Endothelial cell of umbilical vein (primary cell): ENCODE data around the gene DLGAP4. TPM values are rescaled to one million over a fixed set of nuclear protein-coding genes. Genes with fewer than 3 reads are reported as not detected.

Source experiments
- BruUV-seq: library from RNA; stranded (reverse); fragments of 400-500 nt; replicated peaks from 2 replicates; lab custom pipeline; 2021; lab: Mats Ljungman, UMichigan
- CTCF ChIA-PET: fragments of 300-600, 350-600 bp; sonication (Branson Sonifier 250); formaldehyde crosslinking; loops from one replicate; lab custom pipeline; 2021; ENCODE audit warnings: antibody characterized with exemption, inconsistent platforms; lab: Charles Lee
- POLR2A ChIA-PET: fragments of 300-600, 350-600 bp; sonication (Branson Sonifier 250); formaldehyde crosslinking; loops from one replicate; lab custom pipeline; 2021; ENCODE audit warnings: antibody characterized with exemption, inconsistent platforms; lab: Charles Lee
- DNase-seq: peaks from one replicate; pipeline ENCODE4 v3.0.0-alpha.2; 2011; ENCODE audit warnings: low read depth, low spot score
- FAIRE-seq: peaks from 2 replicates; lab custom pipeline; 2011; peaks lifted over from hg19 to GRCh38; lab: Jason Lieb, UNC
- H2AFZ ChIP-seq: 2 replicates; pipeline ENCODE4 v1.6.0; 2012; ENCODE audit warnings: low read depth, low read length, control low read depth, inconsistent platforms
- H3K27ac ChIP-seq: 2 replicates; pipeline ENCODE4 v1.5.1; 2011; ENCODE audit warnings: low read depth, mild to moderate bottlenecking, control low read depth, low read length, moderate library complexity; ENCODE audit not compliant: insufficient read depth
- H3K27me3 ChIP-seq, 2 experiments: 2 replicates each; pipeline versions ENCODE4 v1.6.0 to v1.6.1; 2011; ENCODE audit warnings: low read length in 2 of 2, mixed read lengths in 1 of 2; ENCODE audit not compliant: control insufficient read depth in 2 of 2, insufficient read depth in 2 of 2
- H3K36me3 ChIP-seq, 2 experiments: 2 replicates in 1 of 2; 3 replicates in 1 of 2; pipeline ENCODE4 v1.5.1; 2011; ENCODE audit warnings: low read length in 2 of 2, mild to moderate bottlenecking in 1 of 2, moderate library complexity in 1 of 2; ENCODE audit not compliant: control insufficient read depth in 2 of 2, insufficient read depth in 2 of 2; ENCODE audit errors: extremely low read depth in 1 of 2
- H3K4me1 ChIP-seq: 3 replicates; pipeline ENCODE4 v1.5.1; 2011; ENCODE audit warnings: mild to moderate bottlenecking, low read length; ENCODE audit not compliant: control insufficient read depth, insufficient read depth; ENCODE audit errors: extremely low read depth
- H3K4me2 ChIP-seq: 2 replicates; pipeline ENCODE4 v1.6.1; 2011; ENCODE audit warnings: low read length, control low read depth, mixed read lengths; ENCODE audit not compliant: insufficient read depth
- H3K4me3 ChIP-seq, 3 experiments: fragments of 200-600 bp in 1 of 3; sonication (generic), shearing (Covaris generic) in 1 of 3; replicated peaks in 1 of 3; 2 replicates each; pipeline ENCODE4 v1.5.1; 2011 to 2016; ENCODE audit warnings: control low read depth in 3 of 3, low read length in 3 of 3, mild to moderate bottlenecking in 2 of 3, inconsistent platforms in 1 of 3, low read depth in 1 of 3, moderate library complexity in 1 of 3; ENCODE audit not compliant: insufficient read depth in 1 of 3
- H3K79me2 ChIP-seq: 2 replicates; pipeline ENCODE4 v1.6.0; 2012; ENCODE audit warnings: low read length, inconsistent platforms; ENCODE audit not compliant: control insufficient read depth, insufficient read depth
- H3K9ac ChIP-seq: replicated peaks from 2 replicates; pipeline ENCODE3; 2011; ENCODE audit warnings: low read length, control low read depth; ENCODE audit not compliant: insufficient read depth; ENCODE audit errors: extremely low read depth
- H3K9me1 ChIP-seq: replicated peaks from 3 replicates; pipeline ENCODE4 v1.6.0; 2011; ENCODE audit warnings: mild to moderate bottlenecking, low read length; ENCODE audit not compliant: control insufficient read depth, insufficient read depth; ENCODE audit errors: extremely low read depth
- H3K9me3 ChIP-seq: replicated peaks from 2 replicates; pipeline ENCODE4 v1.5.1; 2012; ENCODE audit warnings: low read length, inconsistent platforms; ENCODE audit not compliant: control insufficient read depth, insufficient read depth
- H4K20me1 ChIP-seq: replicated peaks from 2 replicates; pipeline ENCODE3; 2011; ENCODE audit warnings: mild to moderate bottlenecking, low read length; ENCODE audit not compliant: control insufficient read depth, insufficient read depth; ENCODE audit errors: extremely low read depth
- CTCF ChIP-seq, 2 donors: IDR thresholded peaks; 1 replicate in 1 of 2; 2 replicates in 1 of 2; pipeline ENCODE4 v1.5.1; 2011; ENCODE audit warnings: low read length in 2 of 2, mild to moderate bottlenecking in 2 of 2, moderate library complexity in 2 of 2, control low read depth in 1 of 2, inconsistent platforms in 1 of 2, low read depth in 1 of 2; ENCODE audit not compliant: insufficient read depth in 1 of 2; ENCODE audit errors: extremely low read depth in 1 of 2
- EZH2 ChIP-seq: IDR thresholded peaks from 2 replicates; pipeline ENCODE4 v1.6.1; 2012; ENCODE audit warnings: borderline replicate concordance, low read depth, mild to moderate bottlenecking, moderate library complexity, low read length, inconsistent platforms; ENCODE audit not compliant: severe bottlenecking
- FOS ChIP-seq: IDR thresholded peaks from 2 replicates; pipeline ENCODE4 v1.6.1; 2011; ENCODE audit warnings: mild to moderate bottlenecking, low read length, moderate library complexity, borderline replicate concordance; ENCODE audit not compliant: insufficient read depth
- GATA2 ChIP-seq: IDR thresholded peaks from 2 replicates; pipeline ENCODE4 v1.7.0; 2011; ENCODE audit warnings: low read depth, mild to moderate bottlenecking, moderate library complexity, mixed read lengths, low read length; ENCODE audit not compliant: insufficient read length, insufficient read depth
- JUN ChIP-seq: IDR thresholded peaks from 2 replicates; pipeline ENCODE4 v1.6.1; 2011; ENCODE audit warnings: borderline replicate concordance, low read depth; ENCODE audit not compliant: insufficient read length, insufficient read depth
- MYC ChIP-seq: IDR thresholded peaks from one replicate; pipeline ENCODE4 v1.6.1; 2011; ENCODE audit warnings: mild to moderate bottlenecking, low read depth, low read length
- POLR2A ChIP-seq: IDR thresholded peaks from 2 replicates; pipeline ENCODE4 v1.6.1; 2012; ENCODE audit warnings: low read depth, mild to moderate bottlenecking, control low read depth, low read length
- POLR2AphosphoS5 ChIP-seq: IDR thresholded peaks from 2 replicates; pipeline ENCODE4 v1.6.1; 2012; ENCODE audit warnings: low read depth, mild to moderate bottlenecking, control low read depth, low read length, moderate library complexity; ENCODE audit not compliant: insufficient read depth
- dilution Hi-C: fragments of 300-500 bp; cut with MboI; formaldehyde crosslinking; loops from one replicate; pipeline ENCODE4 v1.15.0; 2019; ENCODE audit warnings: low sequenced_read_pairs; ENCODE audit not compliant: extremely low pct_ligation_motif_present
- intact Hi-C: fragments of 100-400 bp; cut with micrococcal nuclease; formaldehyde crosslinking; loops from one replicate; pipeline ENCODE4 v1.10.0; 2022
- polyA plus RNA-seq, 4 experiments: library from polyadenylated mRNA; depleted of rRNA in 3 of 4; stranded (reverse) in 3 of 4; unstranded in 1 of 4; fragments of >200 nt; gene quantifications; 2 replicates each; pipeline versions ENCODE4 v1.2.1 to v1.2.3, GENCODE V29; 2011 to 2012; ENCODE audit warnings: missing spikeins in 1 of 4
- total RNA-seq: library from RNA; stranded (reverse); gene quantifications from 2 replicates; pipeline ENCODE4 v1.2.3, GENCODE V29; 2021
- TF ChIP-seq, protein P1 (sequence below): IDR thresholded peaks from 2 replicates; pipeline ENCODE4 v1.6.1; 2011; ENCODE audit not compliant: insufficient read depth, insufficient read length

Gene DLGAP4
- total and polyA plus RNA-seq, 2 donors (not counting 3 experiments of a cell fraction or from before 2014, with no cell fraction given), result 57.5 to 125 TPM

GRCh38 chr20:36507746-36508145, 201.6 kb downstream of the DLGAP4 start:
- FAIRE-seq (no peak), DNase-seq (no peak)
- no peak overlapping the region for H3K4me3 ChIP-seq
- POLR2A ChIA-PET, result no interaction called here
- no peaks in the 10 kb centered on the region for H3K27me3 ChIP-seq
- peaks cover 3% of the 10 kb centered on the region for H4K20me1 ChIP-seq
- intact Hi-C loops, result no loop called here
- H3K9me1 ChIP-seq, result no peaks in the 10 kb centered on the region
- peaks cover 5% of the 10 kb centered on the region for H3K79me2 ChIP-seq
- TF ChIP-seq GATA2 (no peak), CTCF (IDR thresholded peaks at IDR 0.05; ENCODE audit: extremely low read depth in 1 of 2, insufficient read depth in 1 of 2, low read depth in 1 of 2, low read length in 2 of 2) (no peak), MYC (no peak), FOS (no peak), POLR2A (no peak), EZH2 (no peak), POLR2AphosphoS5 (no peak), JUN (no peak)
- TF ChIP-seq, protein P1, sequence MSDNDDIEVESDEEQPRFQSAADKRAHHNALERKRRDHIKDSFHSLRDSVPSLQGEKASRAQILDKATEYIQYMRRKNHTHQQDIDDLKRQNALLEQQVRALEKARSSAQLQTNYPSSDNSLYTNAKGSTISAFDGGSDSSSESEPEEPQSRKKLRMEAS, result no peak
- H3K4me1 ChIP-seq, result no peaks in the 10 kb centered on the region
- H3K4me2 ChIP-seq, result no peak overlapping the region
- peaks cover 11 to 18% of the 10 kb centered on the region in 2 experiments for H3K36me3 ChIP-seq
- dilution Hi-C loops, result no loop called here
- CTCF ChIA-PET, result no interaction called here
- H3K27ac ChIP-seq, result no peak overlapping the region
- H2AFZ ChIP-seq, result no peak overlapping the region
- no peak overlapping the region for H3K9ac ChIP-seq
- no peaks in the 10 kb centered on the region for H3K9me3 ChIP-seq
- no TSS peak for BruUV-seq
